GM18867 (cell line): ENCODE data around the gene SDR39U1.

Experiments
- ATAC-seq: cut with Tn5 transposase; IDR thresholded peaks from one replicate; pipeline ENCODE4 v1.9.1; 2021; ENCODE audit warnings: mild to moderate bottlenecking, moderate library complexity; ENCODE audit not compliant: unreplicated experiment

Gene SDR39U1

GRCh38 chr14:24392325-24393091 is 50.1 kb downstream of the SDR39U1 start:
- ATAC-seq: no peak

- no peak for ATAC-seq
These were observed 51.7 kb downstream of the SDR39U1 start for GRCh38 chr14:24390701-24391468.
